ENCODE measurements around the gene TCP1. TPM values are rescaled to one million over a fixed set of nuclear protein-coding genes. Genes with fewer than 3 reads are reported as not detected.
"Not testable (repeated sequence)": the region's sequence is repeated elsewhere in the genome, so short reads cannot be mapped to it uniquely, and the experiment has no call there.

The TCP1 gene
- total and polyA plus RNA-seq, 4 donors = 80.0 to 206 (median 119) TPM

DNA sequence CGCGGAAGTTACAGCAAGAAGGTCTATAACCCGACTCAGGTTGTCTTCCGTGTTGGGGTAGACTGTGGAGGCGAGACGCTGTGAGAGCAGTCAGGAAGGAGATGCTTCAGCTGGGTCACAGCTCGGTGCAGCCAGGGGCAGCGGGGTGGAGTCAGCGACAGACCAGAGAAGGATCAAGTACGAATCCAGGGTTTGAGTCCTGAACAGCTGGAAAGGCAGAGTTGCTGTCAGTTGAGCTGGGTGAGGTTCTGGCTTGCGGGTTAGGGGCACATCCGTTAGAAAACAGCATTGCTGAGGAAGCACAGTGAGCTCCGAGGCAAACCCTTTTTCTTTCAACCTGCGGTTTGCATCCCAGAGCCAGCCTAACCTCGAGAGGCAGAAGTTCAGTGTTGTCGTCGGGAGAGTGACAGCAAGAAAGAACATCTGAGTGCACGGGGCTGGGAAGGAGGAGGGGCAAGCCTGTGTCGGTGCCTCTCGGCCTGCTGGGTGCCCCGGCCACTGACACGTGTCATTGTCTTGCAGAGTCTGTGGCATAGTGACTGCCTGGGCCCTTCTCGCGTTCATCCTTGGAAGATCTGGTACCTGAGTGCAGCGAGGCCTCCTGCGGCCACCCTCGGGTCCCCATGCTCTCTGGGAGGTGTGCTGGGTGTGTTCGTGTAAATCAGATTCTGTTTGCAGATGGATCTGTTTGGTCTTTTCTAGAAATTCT lies 30.7 kb upstream of the TCP1 start:
- H3K4me3 ChIP-seq = no peak overlapping the region
- peaks cover 0 to 7% (median 0%) of the 10 kb centered on the region in 5 donors for H3K4me1 ChIP-seq (ENCODE audit: control insufficient read depth in 5 of 5, insufficient read depth in 5 of 5, low read length in 5 of 5)
- TF ChIP-seq, protein P1, sequence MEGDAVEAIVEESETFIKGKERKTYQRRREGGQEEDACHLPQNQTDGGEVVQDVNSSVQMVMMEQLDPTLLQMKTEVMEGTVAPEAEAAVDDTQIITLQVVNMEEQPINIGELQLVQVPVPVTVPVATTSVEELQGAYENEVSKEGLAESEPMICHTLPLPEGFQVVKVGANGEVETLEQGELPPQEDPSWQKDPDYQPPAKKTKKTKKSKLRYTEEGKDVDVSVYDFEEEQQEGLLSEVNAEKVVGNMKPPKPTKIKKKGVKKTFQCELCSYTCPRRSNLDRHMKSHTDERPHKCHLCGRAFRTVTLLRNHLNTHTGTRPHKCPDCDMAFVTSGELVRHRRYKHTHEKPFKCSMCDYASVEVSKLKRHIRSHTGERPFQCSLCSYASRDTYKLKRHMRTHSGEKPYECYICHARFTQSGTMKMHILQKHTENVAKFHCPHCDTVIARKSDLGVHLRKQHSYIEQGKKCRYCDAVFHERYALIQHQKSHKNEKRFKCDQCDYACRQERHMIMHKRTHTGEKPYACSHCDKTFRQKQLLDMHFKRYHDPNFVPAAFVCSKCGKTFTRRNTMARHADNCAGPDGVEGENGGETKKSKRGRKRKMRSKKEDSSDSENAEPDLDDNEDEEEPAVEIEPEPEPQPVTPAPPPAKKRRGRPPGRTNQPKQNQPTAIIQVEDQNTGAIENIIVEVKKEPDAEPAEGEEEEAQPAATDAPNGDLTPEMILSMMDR (IDR thresholded peaks at IDR 0.05; ENCODE audit: control extremely low read depth, extremely low read depth) = no peak
- ATAC-seq (ENCODE audit: insufficient read depth, low FRiP score) (no peak), DNase-seq (no peak)
- H3K36me3 ChIP-seq (ENCODE audit: control insufficient read depth in 4 of 4, insufficient read depth in 4 of 4, low read length in 4 of 4) = no peaks in the 10 kb centered on the region
- H3K27me3 ChIP-seq (ENCODE audit: control insufficient read depth in 3 of 3, insufficient read depth in 3 of 3, low read length in 2 of 3) = no peaks in the 10 kb centered on the region
- WGBS, 2 donors = 40 to 50% methylated on average over 28 of the region's 28 CpGs
- H3K9me3 ChIP-seq (ENCODE audit: control insufficient read depth in 4 of 4, insufficient read depth in 3 of 4, low read length in 3 of 4) = no peaks in the 10 kb centered on the region
- no peak overlapping the region for H3K9ac ChIP-seq (ENCODE audit: insufficient read depth in 1 of 2, low read length in 2 of 2)
- H3K27ac ChIP-seq (ENCODE audit: low read depth in 1 of 2, low read length in 1 of 2) = no peak overlapping the region

DNA sequence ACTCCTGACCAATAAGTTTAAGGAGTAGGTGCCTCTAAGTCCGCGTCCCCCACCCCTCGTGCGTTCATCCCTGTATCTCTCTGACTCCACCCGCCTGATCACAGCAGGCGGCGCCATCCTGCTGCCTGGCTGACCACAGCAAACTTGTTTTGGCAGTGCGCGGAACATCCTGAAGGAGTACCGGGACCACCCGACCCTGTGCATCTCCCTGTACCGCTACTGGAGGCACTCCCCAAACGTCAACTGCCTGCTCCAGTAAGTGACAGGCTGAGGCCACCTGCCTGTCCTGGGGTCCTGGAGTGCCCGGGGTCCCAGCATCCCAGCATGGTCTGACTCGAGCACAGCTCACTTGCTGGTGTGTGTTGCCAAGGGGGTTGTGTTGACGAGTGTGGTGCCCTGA lies 29.7 kb upstream of the TCP1 start:
- Histone ChIP-seq H3K9ac (ENCODE audit: insufficient read depth in 1 of 2, low read length in 2 of 2) (no peak overlapping the region), H3K27ac (ENCODE audit: low read depth in 1 of 2, low read length in 1 of 2) (no peak overlapping the region), H3K9me3 (ENCODE audit: control insufficient read depth in 4 of 4, insufficient read depth in 3 of 4, low read length in 3 of 4) (no peaks in the 10 kb centered on the region), H3K4me3 (no peak overlapping the region), H3K4me1 (ENCODE audit: control insufficient read depth in 5 of 5, insufficient read depth in 5 of 5, low read length in 5 of 5) (peaks cover 0 to 7% (median 0%) of the 10 kb centered on the region in 5 donors), H3K27me3 (ENCODE audit: control insufficient read depth in 3 of 3, insufficient read depth in 3 of 3, low read length in 2 of 3) (no peaks in the 10 kb centered on the region), H3K36me3 (ENCODE audit: control insufficient read depth in 4 of 4, insufficient read depth in 4 of 4, low read length in 4 of 4) (no peaks in the 10 kb centered on the region)
- TF ChIP-seq, protein P1 (IDR thresholded peaks at IDR 0.05; ENCODE audit: control extremely low read depth, extremely low read depth) = no peak
- no peak for ATAC-seq (ENCODE audit: insufficient read depth, low FRiP score)
- 88 to 94% methylated on average over 14 to 16 of the region's 16 CpGs for WGBS, 2 donors
- DNase-seq = no peak

DNA sequence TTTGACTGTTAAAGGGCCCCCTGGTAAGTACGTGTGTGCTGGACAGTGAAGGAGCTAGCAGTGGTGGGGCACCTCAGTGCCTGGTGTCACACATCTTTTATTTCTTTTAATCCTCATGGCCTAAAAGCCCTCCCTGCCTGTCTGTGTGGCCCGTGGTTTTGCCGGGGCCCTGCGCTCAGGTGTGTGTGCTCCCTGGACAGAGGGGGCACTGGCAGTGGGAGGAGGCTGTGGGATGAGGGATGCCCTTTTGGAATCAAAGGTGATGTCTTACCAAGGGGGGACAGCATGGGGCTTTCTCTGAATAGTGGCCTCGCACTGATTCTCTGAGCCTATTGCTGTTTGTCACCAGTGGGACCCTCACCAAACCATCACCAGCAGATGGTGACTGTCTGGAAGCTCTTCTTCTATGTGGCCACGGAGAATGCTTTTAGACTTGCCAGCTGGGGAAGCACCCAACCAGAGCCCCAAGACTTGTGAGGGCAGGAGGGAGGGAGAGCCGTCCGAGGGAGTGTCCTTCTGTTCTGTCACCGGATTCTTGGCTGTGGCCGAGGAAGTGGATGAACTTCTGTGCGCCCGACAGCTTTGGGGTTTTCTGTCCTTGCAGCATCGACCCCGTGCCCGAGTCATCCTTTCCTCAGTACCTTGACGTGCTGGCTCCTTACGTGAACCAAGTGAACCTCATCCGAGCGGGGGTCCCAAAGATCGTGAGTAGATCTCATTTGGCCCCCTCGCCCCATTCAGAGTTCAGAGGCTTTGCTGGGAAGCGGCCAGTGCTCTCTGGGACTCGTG lies 28.7 kb upstream of the TCP1 start:
- no peak for ATAC-seq (ENCODE audit: insufficient read depth, low FRiP score)
- 78 to 86% methylated on average over 23 of the region's 23 CpGs for WGBS, 2 donors
- no peak overlapping the region for H3K4me3 ChIP-seq
- H3K4me1 ChIP-seq (ENCODE audit: control insufficient read depth in 5 of 5, insufficient read depth in 5 of 5, low read length in 5 of 5) = peaks cover 0 to 7% (median 0%) of the 10 kb centered on the region in 5 donors
- no peaks in the 10 kb centered on the region for H3K9me3 ChIP-seq (ENCODE audit: control insufficient read depth in 4 of 4, insufficient read depth in 3 of 4, low read length in 3 of 4)
- TF ChIP-seq, protein P1 (IDR thresholded peaks at IDR 0.05; ENCODE audit: control extremely low read depth, extremely low read depth) = no peak
- no peaks in the 10 kb centered on the region for H3K36me3 ChIP-seq (ENCODE audit: control insufficient read depth in 4 of 4, insufficient read depth in 4 of 4, low read length in 4 of 4)
- DNase-seq = no peak
- no peak overlapping the region for H3K27ac ChIP-seq (ENCODE audit: low read depth in 1 of 2, low read length in 1 of 2)
- H3K9ac ChIP-seq (ENCODE audit: insufficient read depth in 1 of 2, low read length in 2 of 2) = no peak overlapping the region
- no peaks in the 10 kb centered on the region for H3K27me3 ChIP-seq (ENCODE audit: control insufficient read depth in 3 of 3, insufficient read depth in 3 of 3, low read length in 2 of 3)

DNA sequence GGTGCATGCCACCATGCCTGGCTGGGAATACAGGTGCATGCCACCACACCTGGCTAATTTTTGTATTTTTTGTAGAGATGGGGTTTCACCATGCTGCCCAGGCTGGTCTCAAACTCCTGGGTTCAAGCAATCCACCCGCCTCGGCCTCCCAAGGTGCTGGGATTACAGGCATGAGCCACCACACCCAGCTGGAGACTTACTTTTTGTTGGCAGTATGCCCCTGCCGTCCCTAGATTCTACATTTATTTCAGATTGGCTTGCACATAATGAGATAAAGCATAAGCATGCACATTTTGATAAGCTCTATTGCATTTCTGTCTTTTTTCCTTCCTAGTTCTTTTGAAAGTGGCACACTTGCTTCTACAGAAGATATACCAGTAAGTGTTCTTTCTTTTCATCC lies 27.4 kb upstream of the TCP1 start:
- H3K9me3 ChIP-seq (ENCODE audit: control insufficient read depth in 4 of 4, insufficient read depth in 3 of 4, low read length in 3 of 4); H3K9ac ChIP-seq (ENCODE audit: insufficient read depth in 1 of 2, low read length in 2 of 2); DNase-seq; H3K4me3 ChIP-seq; H3K4me1 ChIP-seq (ENCODE audit: control insufficient read depth in 5 of 5, insufficient read depth in 5 of 5, low read length in 5 of 5); ATAC-seq (ENCODE audit: insufficient read depth, low FRiP score); H3K36me3 ChIP-seq (ENCODE audit: control insufficient read depth in 4 of 4, insufficient read depth in 4 of 4, low read length in 4 of 4); H3K27ac ChIP-seq (ENCODE audit: low read depth in 1 of 2, low read length in 1 of 2); H3K27me3 ChIP-seq (ENCODE audit: control insufficient read depth in 3 of 3, insufficient read depth in 3 of 3, low read length in 2 of 3): not testable (repeated sequence)
- 82 to 84% methylated on average over 3 of the region's 3 CpGs for WGBS, 2 donors
